ENCODE measurements around the gene ZNF273.
A peak's percentile ranks its signal among the peaks of the same experiment; 100 is the strongest.

ZNF273 gene

DNA sequence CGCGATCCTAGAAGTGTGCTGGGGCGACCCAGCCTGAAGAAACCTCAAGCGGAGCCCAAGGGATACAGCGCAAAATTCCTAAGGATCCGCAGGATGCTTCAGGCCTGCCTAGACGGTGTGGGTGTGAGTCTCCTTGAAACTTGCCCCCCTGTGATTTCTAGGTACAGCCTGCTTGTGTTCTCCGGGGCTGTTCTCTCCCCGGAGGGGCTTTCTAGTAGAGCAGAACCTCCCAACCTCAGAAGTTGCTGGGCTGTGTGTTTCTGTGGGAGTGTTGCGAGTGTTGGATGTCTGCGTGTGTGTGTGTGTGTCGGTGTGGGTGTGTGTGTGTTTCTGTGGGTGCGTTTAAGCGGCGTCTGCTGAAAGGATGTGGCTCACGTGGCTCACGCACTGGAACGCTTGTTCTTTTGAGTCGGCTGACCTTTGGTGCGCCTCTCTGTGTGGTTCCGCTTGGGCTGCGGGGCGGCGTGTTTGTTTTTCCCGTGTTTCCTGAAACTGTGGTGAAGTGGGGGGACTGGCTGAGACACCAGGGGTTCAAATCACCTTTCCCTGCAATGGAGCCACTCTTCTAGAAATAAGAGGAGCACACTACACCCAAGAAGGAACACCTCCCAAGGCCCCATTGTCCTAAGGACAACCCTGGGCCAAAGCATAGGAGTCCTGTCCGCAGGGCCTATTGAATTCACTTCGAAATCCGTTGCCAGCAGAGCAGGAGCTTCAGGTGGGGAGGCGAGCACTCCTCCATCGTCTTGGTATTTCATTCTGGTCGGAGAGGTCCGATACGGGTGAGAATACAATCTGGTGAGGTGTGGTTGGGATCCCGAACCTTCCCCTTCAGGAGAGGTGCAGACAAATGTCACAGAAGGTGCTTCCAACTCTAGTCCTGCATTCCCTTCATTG is 25.1 kb upstream of the ZNF273 start:
- no peak for DNase-seq (ENCODE audit: low spot score)

GRCh38 chr7:64878684-64879083 is 24.4 kb upstream of the ZNF273 start:
- no peak for DNase-seq (ENCODE audit: low spot score)

GRCh38 chr7:64879086-64879730 is 23.9 kb upstream of the ZNF273 start:
- no peak for DNase-seq (ENCODE audit: low spot score)

DNA sequence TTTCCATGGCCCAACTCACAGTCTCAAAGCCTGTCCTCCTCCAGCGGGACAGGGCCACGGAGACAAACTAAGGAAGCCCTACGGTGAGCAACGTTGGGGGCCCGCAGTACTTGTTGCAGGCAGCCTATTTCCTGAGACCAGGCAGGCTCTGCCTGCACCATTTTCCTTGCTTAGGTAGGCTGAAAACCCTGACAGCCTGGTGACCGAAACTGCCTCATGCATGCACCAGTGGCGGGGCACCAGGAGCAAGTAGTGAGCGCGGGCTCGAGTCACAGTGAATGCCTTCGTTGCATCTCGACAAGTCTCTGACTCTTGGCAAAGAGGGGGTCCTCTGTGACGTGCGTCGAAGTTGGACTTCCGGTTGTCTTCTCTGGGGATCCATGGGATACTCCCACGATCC is 23.3 kb upstream of the ZNF273 start:
- DNase-seq (ENCODE audit: low spot score), result no peak

DNA sequence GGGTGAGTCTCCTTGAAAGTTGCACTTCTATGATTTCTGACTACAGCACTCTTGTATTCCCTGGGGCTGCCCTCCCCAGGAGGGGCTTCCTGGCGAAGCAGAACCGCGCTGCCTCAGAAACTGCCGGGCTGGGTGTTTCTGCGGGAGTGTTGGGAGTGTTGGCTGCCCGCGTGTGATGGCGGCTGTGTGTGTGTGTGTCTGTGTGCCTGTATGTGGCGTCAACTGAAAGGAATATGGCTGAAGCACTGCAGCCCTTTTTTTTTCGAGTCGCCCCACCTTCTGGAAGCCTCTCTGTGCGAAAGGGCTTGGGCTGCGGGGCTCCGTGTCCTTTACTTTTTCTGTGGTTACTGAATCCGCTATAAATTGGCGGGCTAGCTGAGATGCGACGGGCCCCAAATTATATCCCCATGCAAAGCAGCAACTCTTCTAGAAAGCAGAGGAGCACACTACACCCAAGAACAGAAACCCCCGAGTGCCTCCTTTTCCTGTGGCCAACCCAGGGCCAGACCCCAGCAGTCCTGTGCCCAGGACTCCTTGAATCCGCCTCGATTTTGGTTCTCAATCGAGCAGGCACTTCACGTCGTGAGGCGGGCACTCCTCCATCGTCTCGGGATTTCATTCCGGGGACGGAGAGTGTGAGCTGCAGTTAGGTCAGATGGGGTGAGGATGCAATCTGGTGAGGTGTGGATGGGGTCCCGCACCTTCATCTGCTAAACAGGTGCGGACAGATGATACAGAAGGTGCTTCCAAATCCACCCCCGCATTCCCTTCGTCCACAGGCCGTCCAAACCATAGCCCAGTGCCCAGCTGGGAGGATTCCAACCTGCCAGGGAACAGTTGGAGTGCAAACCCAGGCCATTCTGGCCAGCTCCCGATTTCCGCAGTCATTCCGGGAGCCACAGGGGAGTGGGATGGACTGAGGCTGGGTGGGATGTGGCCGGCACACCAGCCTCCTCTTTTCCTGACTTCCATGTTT is 22.5 kb upstream of the ZNF273 start:
- DNase-seq (ENCODE audit: low spot score), result no peak

GRCh38 chr7:64881461-64882287 is 21.4 kb upstream of the ZNF273 start:
- no peak for DNase-seq (ENCODE audit: low spot score)

- DNase-seq (ENCODE audit: low spot score), result no peak
Observed at GRCh38 chr7:64882341-64883112, 20.5 kb upstream of the ZNF273 start.

DNA sequence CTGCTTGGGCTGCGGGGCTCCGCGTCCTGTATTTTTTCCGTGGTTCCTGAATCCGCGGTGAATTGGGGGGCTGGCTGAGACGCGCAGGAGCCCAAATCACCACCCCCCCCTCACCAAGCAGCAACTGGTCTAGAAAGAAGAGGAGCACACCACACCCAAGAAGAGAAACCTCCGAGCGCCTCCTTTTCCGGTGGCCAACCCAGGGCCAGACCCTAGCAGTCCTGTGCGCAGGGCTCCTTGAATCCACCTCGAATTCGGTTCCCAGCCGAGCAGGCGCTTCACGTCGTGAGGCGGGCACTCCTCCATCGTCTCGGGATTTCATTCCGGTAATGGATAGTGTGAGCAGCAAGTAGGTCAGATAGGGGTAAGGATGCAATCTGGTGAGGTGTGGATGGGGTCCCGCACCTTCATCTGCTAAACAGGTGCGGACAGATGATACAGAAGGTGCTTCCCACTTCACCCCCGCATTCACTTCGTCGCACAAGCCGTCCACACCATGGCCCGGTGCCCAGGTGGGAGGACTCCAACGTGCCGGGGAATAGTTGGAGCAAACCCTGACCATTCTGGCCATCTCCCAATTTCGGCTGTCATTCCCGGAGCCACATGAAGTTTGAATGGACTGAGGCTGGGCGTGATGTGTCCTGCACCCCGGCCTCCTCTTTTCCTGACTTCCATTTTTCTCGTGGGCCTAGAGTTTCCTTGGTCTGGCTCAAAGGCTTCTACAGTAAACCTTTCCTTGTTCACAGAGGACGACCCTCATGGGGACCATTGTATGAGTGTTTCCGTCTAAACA is 19.8 kb upstream of the ZNF273 start:
- no peak for DNase-seq (ENCODE audit: low spot score)

DNA sequence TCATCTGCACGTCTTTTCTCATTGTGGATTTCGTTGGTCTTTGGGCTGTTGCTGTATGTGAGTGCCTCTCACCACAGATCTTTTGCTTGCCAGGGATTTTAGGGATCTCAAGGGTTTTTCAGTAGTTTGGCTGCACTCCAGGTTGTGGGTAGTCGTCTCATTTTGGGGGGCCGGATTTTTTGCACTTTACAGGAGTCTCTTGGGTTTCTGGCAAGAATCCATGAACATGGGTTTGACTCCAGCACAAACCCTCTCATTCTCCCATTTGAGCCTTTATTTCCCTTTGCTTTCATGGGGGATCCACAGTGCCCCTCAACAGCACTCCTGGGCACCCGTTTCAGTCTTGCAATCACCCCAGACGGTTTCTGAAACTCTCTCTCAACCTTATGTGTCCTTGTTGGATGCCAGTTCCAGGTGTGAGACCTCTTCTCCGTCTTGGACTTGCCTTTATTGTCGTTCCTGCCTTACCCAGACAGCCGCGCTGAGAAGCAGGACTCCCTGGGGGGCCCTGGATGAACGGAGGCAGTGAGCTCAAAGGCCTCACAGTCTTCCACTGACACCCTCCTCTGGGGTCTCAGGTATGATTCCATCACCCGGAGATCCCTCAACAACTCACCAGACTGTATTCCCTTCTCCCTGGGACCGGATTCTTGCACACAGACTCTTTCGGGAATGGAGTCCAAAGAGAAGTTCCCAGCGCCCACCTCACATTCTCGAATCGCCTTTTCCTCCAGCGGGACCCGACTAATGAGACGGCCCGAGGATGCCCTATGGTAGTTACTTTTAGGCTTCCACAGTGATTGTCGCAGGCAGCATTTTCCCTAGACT is 18.8 kb upstream of the ZNF273 start:
- no peak for DNase-seq (ENCODE audit: low spot score)

GRCh38 chr7:64884913-64885370 is 18.1 kb upstream of the ZNF273 start:
- DNase-seq (ENCODE audit: low spot score), result no peak

- no peak for DNase-seq (ENCODE audit: low spot score)
Observed at GRCh38 chr7:64885520-64886240, 17.4 kb upstream of the ZNF273 start.

DNA sequence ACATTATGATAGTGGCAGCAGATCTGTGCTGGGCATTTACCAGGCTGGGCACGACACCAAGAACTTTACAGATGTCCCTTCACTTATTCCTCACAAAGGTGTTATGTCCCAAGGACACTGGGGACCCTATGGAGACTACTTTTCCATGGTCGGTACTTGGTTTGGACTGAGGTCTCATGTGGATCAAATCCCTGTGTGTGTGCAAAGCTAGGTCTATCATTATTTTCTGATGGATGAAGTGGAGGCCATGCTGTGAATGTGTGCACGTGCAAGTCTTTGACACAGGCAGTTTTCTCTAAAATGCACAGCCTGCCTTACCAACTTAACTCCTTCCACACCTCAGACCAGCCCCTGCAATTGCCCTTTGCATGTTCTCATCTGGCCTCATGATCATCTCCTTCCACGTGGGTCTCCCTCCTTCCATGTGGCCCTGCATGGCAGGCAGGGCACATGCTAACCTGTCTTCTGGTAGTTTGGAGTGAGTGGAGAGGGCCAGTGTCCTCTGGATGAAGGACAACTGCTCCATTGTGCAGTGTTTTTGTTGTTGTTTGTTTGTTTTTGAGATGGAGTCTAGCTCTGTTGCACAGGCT is 16.0 kb upstream of the ZNF273 start:
- DNase-seq (ENCODE audit: low spot score), result no peak

- DNase-seq (ENCODE audit: low spot score), result peak; percentile 73
Observed at GRCh38 chr7:64887756-64888508, 15.1 kb upstream of the ZNF273 start.

GRCh38 chr7:64888561-64888900 is 14.5 kb upstream of the ZNF273 start:
- no peak for DNase-seq (ENCODE audit: low spot score)

- no peak for DNase-seq (ENCODE audit: low spot score)
Observed at GRCh38 chr7:64888901-64889685, 14.0 kb upstream of the ZNF273 start.

DNA sequence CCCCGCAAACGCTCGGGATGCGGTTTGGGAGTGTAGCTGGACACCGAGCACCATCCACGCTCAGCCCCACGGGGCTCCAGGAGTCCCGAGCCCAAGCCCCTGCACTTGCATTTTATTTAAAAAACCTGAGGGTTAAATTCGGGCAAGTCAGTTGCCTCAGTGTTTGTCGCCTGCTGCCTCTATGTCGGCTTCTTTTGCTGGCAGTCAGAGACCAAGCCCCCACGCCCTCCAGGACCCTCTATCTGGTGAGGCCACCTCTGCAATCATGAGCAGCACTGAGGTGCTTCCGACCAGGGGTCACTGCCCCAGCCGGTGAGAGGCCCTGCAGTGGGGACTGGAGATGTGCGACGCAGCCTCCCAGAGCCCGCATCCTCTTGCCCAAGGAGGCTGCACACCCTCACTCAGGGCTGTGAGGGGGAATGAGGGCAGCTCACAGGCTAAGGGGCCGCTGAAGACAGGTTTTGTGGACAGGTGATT is 13.3 kb upstream of the ZNF273 start:
- no peak for DNase-seq (ENCODE audit: low spot score)

Measured in HuH-7.5 (cell line).